ENCODE data around the gene HMCN1. TPM values are rescaled to one million over a fixed set of nuclear protein-coding genes. Genes with fewer than 3 reads are reported as not detected.

HMCN1 gene
- total RNA-seq, 4 donors from 2014 or later = 3.3 to 8.9 (median 6.6) TPM

- Histone ChIP-seq H3K4me1 (peaks cover 0 to 6% of the 10 kb centered on the region in 2 donors), H3K27ac (peak overlapping the region in 1 of 3 donors; percentile 81), H3K36me3 (no peaks in the 10 kb centered on the region), H3K4me3 (replicated peaks in 1 of 3) (peak overlapping the region in 1 of 3 donors; percentile 40), H3K9me3 (no peaks in the 10 kb centered on the region), H3K27me3 (no peaks in the 10 kb centered on the region)
- no peak for DNase-seq
- TF ChIP-seq, protein P1, sequence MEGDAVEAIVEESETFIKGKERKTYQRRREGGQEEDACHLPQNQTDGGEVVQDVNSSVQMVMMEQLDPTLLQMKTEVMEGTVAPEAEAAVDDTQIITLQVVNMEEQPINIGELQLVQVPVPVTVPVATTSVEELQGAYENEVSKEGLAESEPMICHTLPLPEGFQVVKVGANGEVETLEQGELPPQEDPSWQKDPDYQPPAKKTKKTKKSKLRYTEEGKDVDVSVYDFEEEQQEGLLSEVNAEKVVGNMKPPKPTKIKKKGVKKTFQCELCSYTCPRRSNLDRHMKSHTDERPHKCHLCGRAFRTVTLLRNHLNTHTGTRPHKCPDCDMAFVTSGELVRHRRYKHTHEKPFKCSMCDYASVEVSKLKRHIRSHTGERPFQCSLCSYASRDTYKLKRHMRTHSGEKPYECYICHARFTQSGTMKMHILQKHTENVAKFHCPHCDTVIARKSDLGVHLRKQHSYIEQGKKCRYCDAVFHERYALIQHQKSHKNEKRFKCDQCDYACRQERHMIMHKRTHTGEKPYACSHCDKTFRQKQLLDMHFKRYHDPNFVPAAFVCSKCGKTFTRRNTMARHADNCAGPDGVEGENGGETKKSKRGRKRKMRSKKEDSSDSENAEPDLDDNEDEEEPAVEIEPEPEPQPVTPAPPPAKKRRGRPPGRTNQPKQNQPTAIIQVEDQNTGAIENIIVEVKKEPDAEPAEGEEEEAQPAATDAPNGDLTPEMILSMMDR (IDR thresholded peaks at IDR 0.05) = no peak
- no peak for TF ChIP-seq POLR2A (IDR thresholded peaks at IDR 0.05)
- 62 to 65% methylated on average over 10 of the region's 10 CpGs for WGBS, 2 donors
- intact Hi-C loops (cut with DNase I) = no loop called here
Observed at GRCh38 chr1:185734929-185735700, 924 bp downstream of the HMCN1 start.

DNA sequence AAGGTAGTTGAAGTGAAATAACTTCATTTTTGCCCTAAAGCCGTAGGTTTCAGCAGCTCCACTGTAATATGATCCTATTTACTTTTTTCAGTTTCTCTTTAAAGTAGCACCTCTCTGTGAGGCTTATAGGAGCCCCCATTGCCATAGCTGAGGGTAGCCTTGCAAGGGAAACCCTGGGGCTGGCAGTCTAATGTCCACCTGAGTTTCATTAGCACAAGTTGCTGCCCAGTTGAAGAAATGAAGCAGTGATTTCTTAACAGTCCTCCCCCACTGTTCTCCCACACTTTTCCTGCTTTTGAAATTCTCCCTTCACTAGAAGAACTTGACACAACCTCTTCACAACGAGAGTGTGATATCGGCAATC lies 1.5 kb downstream of the HMCN1 start:
- Histone ChIP-seq H3K4me3 (replicated peaks in 1 of 3) (no peak overlapping the region), H3K27ac (no peak overlapping the region), H3K9me3 (no peaks in the 10 kb centered on the region), H3K36me3 (no peaks in the 10 kb centered on the region), H3K27me3 (no peaks in the 10 kb centered on the region), H3K4me1 (peaks cover 0 to 6% of the 10 kb centered on the region in 2 donors)
- TF ChIP-seq, protein P1 (IDR thresholded peaks at IDR 0.05) = no peak
- no peak for TF ChIP-seq POLR2A (IDR thresholded peaks at IDR 0.05)
- intact Hi-C loops (cut with DNase I) = no loop called here
- no peak for DNase-seq
- 49 to 51% methylated on average over 3 of the region's 3 CpGs for WGBS, 2 donors

GRCh38 chr1:185739967-185740366 lies 5.8 kb downstream of the HMCN1 start:
- H3K36me3 ChIP-seq = no peaks in the 10 kb centered on the region
- H3K9me3 ChIP-seq = no peaks in the 10 kb centered on the region
- H3K27ac ChIP-seq = no peak overlapping the region
- intact Hi-C loops (cut with DNase I) = no loop called here
- 88 to 94% methylated on average over 2 of the region's 2 CpGs for whole genome bisulfite sequencing, 2 donors
- H3K27me3 ChIP-seq = no peaks in the 10 kb centered on the region
- no peak for DNase-seq
- TF ChIP-seq, protein P1 (IDR thresholded peaks at IDR 0.05) = no peak
- TF ChIP-seq POLR2A (IDR thresholded peaks at IDR 0.05) = no peak
- no peaks in the 10 kb centered on the region for H3K4me1 ChIP-seq
- no peak overlapping the region for H3K4me3 ChIP-seq (replicated peaks in 1 of 3)

- Histone ChIP-seq H3K9me3 (no peaks in the 10 kb centered on the region), H3K27ac (no peak overlapping the region), H3K27me3 (no peaks in the 10 kb centered on the region), H3K36me3 (no peaks in the 10 kb centered on the region), H3K4me3 (replicated peaks in 1 of 3) (no peak overlapping the region), H3K4me1 (no peaks in the 10 kb centered on the region)
- DNase-seq = no peak
- TF ChIP-seq, protein P1 (IDR thresholded peaks at IDR 0.05) = no peak
- no peak for TF ChIP-seq POLR2A (IDR thresholded peaks at IDR 0.05)
- 68 to 78% methylated on average over 3 of the region's 3 CpGs for WGBS, 2 donors
- intact Hi-C loops (cut with DNase I) = no loop called here
Observed at GRCh38 chr1:185741551-185741950, 7.4 kb downstream of the HMCN1 start.

DNA sequence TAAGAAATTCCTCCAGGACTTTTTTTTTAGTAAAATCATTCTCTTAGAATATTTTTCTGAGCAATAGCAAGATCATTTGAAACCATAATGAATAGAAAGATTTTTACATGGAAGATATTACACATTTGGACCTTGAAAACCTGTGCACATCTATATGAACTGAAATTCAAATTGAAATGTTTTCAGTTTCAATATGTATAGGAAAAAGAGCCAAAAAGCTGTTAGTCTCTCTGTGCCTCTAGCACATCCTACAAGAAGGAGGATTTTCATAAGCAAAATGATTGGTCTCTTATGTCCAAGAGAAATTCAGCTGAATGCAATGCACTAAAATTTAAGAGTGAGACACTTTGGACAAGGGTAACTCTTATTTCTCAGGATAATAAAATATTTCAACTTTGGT lies 8.2 kb downstream of the HMCN1 start:
- TF ChIP-seq POLR2A (IDR thresholded peaks at IDR 0.05) = no peak
- TF ChIP-seq, protein P1 (IDR thresholded peaks at IDR 0.05) = no peak
- Histone ChIP-seq H3K36me3 (no peaks in the 10 kb centered on the region), H3K27me3 (no peaks in the 10 kb centered on the region), H3K4me3 (replicated peaks in 1 of 3) (no peak overlapping the region), H3K27ac (no peak overlapping the region), H3K4me1 (no peaks in the 10 kb centered on the region), H3K9me3 (no peaks in the 10 kb centered on the region)
- DNase-seq = no peak
- intact Hi-C loops (cut with DNase I) = no loop called here

Measured in thyroid gland (tissue), 4 donors.